Transverse colon (tissue), 4 donors: Measurements from ENCODE around the gene SMIM10.

Experiments
- CTCF ChIP-seq, 5 experiments: fragments of 200-600 bp in 3 of 5; fragments of 450-650 bp in 2 of 5; sonication (generic) in 3 of 5; IDR thresholded peaks; 1 replicate in 2 of 5; 2 replicates in 3 of 5; pipeline ENCODE4 v1.5.1; 2016 to 2017; ENCODE audit warnings: antibody characterized with exemption in 5 of 5, inconsistent platforms in 3 of 5, mild to moderate bottlenecking in 2 of 5, moderate library complexity in 1 of 5
- POLR2AphosphoS5 ChIP-seq, 3 donors: sonication (generic); formaldehyde crosslinking; IDR thresholded peaks; one replicate each; pipeline ENCODE4 v1.6.1; 2016; ENCODE audit warnings: antibody characterized with exemption in 3 of 3

- no peak for TF ChIP-seq POLR2AphosphoS5 (IDR thresholded peaks at IDR 0.05)
- no peak for TF ChIP-seq CTCF (IDR thresholded peaks at IDR 0.05)
Measured at GRCh38 chrX:134948333-134949241, 42.2 kb upstream of the SMIM10 start.
